IPS DF 4.7 (cell line): ENCODE measurements around the gene BTF3.
"Not testable (repeated sequence)": the region's sequence is repeated elsewhere in the genome, so short reads cannot be mapped to it uniquely, and the experiment has no call there.

ENCODE experiments used
- DNase-seq: peaks from one replicate; pipeline ENCODE4 v3.0.0-alpha.2; 2013; ENCODE audit warnings: low spot score; ENCODE audit errors: extremely low read depth

The BTF3 gene

GRCh38 chr5:73485715-73486114 is 12.5 kb upstream of the BTF3 start:
- no peak for DNase-seq

- DNase-seq: no peak
Observed at GRCh38 chr5:73486119-73486899, 11.9 kb upstream of the BTF3 start.

GRCh38 chr5:73487257-73487656 is 11.0 kb upstream of the BTF3 start:
- not testable (repeated sequence) for DNase-seq

GRCh38 chr5:73487815-73488214 is 10.4 kb upstream of the BTF3 start:
- DNase-seq: no peak

GRCh38 chr5:73488806-73489205 is 9.4 kb upstream of the BTF3 start:
- no peak for DNase-seq

GRCh38 chr5:73490088-73490487 is 8.2 kb upstream of the BTF3 start:
- no peak for DNase-seq

GRCh38 chr5:73491155-73491554 is 7.1 kb upstream of the BTF3 start:
- no peak for DNase-seq

GRCh38 chr5:73493421-73493820 is 4.8 kb upstream of the BTF3 start:
- DNase-seq: no peak

- no peak for DNase-seq
Observed at GRCh38 chr5:73494721-73495120, 3.5 kb upstream of the BTF3 start.

- DNase-seq: no peak
Observed at GRCh38 chr5:73495772-73496335, 2.4 kb upstream of the BTF3 start.

GRCh38 chr5:73496984-73497457 is 1.2 kb upstream of the BTF3 start:
- no peak for DNase-seq

- no peak for DNase-seq
Observed at GRCh38 chr5:73497497-73498056, 665 bp upstream of the BTF3 start.

- no peak for DNase-seq
Observed at GRCh38 chr5:73499187-73499586, 945 bp downstream of the BTF3 start.

GRCh38 chr5:73499756-73500155 is 1.5 kb downstream of the BTF3 start:
- DNase-seq: no peak

GRCh38 chr5:73501406-73501805 is 3.2 kb downstream of the BTF3 start:
- no peak for DNase-seq

GRCh38 chr5:73506459-73506955 is 8.3 kb downstream of the BTF3 start:
- no peak for DNase-seq

- no peak for DNase-seq
Observed at GRCh38 chr5:73507062-73507461, 8.8 kb downstream of the BTF3 start.

GRCh38 chr5:73508521-73508920 is 10.3 kb downstream of the BTF3 start:
- DNase-seq: not testable (repeated sequence)

- DNase-seq: no peak
Observed at GRCh38 chr5:73513996-73514395, 15.8 kb downstream of the BTF3 start.

GRCh38 chr5:73514418-73514817 is 16.2 kb downstream of the BTF3 start:
- DNase-seq: no peak

GRCh38 chr5:73515232-73515631 is 17.0 kb downstream of the BTF3 start:
- DNase-seq: no peak

GRCh38 chr5:73519531-73520283 is 21.5 kb downstream of the BTF3 start:
- DNase-seq: peak; percentile 85
